ENCODE measurements around the gene SLC9A9.

DNA sequence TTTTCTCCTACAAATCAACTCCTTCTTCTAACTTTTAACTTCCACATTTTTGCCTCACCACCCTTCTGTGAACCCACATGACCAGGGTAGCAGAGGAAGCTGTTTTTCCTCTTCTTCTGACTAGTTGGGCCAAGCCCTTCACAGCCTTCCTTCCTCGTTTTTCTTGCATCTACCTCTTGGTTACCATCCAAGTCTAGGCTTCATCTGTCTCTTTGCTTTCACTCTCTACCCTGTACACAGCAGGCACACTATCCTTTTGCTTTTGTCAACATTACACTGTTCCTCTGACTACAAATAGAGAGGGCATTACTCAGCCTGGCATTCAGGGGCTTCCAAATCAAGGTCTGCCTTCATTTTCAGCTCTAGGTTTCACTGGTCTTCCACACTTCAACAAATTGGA, 22.0 kb downstream of the SLC9A9 start:
- TF ChIP-seq, protein P1, sequence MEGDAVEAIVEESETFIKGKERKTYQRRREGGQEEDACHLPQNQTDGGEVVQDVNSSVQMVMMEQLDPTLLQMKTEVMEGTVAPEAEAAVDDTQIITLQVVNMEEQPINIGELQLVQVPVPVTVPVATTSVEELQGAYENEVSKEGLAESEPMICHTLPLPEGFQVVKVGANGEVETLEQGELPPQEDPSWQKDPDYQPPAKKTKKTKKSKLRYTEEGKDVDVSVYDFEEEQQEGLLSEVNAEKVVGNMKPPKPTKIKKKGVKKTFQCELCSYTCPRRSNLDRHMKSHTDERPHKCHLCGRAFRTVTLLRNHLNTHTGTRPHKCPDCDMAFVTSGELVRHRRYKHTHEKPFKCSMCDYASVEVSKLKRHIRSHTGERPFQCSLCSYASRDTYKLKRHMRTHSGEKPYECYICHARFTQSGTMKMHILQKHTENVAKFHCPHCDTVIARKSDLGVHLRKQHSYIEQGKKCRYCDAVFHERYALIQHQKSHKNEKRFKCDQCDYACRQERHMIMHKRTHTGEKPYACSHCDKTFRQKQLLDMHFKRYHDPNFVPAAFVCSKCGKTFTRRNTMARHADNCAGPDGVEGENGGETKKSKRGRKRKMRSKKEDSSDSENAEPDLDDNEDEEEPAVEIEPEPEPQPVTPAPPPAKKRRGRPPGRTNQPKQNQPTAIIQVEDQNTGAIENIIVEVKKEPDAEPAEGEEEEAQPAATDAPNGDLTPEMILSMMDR (IDR thresholded peaks at IDR 0.05; ENCODE audit: borderline replicate concordance, extremely low read depth, low read length, poor library complexity, severe bottlenecking): no peak
- TF ChIP-seq EZH2 (IDR thresholded peaks at IDR 0.05; ENCODE audit: borderline replicate concordance, low read depth, low read length, severe bottlenecking): no peak

Measured in DND-41 (cell line).